ENCODE results near the gene GJA5. TPM values are rescaled to one million over a fixed set of nuclear protein-coding genes. Genes with fewer than 3 reads are reported as not detected.

The GJA5 gene
- polyA plus RNA-seq, 1 experiment, result not detected

GRCh38 chr1:147768582-147768981 is 8.2 kb upstream of the GJA5 start:
- POLR2A ChIA-PET, result no interaction called here

GRCh38 chr1:147768101-147768500 is 7.7 kb upstream of the GJA5 start:
- peaks cover 2% of the 10 kb centered on the region for H3K27me3 ChIP-seq (ENCODE audit: control insufficient read depth, insufficient read depth, low read length)
- no peak for TF ChIP-seq CTCF (IDR thresholded peaks at IDR 0.05; ENCODE audit: low read depth, low read length)
- H3K27ac ChIP-seq (ENCODE audit: low read depth, low read length), result no peak overlapping the region
- no peaks in the 10 kb centered on the region for H3K9me3 ChIP-seq (ENCODE audit: control insufficient read depth, insufficient read depth, low read length)
- no peak overlapping the region for H3K4me3 ChIP-seq (ENCODE audit: low read depth, low read length)
- ChIA-PET CTCF (no interaction called here), POLR2A (no interaction called here)
- no peak for DNase-seq (ENCODE audit: low read depth, low spot score)

More at GRCh38 chr1:147768582-147768981, 8.2 kb upstream of the GJA5 start:
- H3K4me3 ChIP-seq (ENCODE audit: low read depth, low read length), result no peak overlapping the region
- H3K27ac ChIP-seq (ENCODE audit: low read depth, low read length), result no peak overlapping the region
- CTCF ChIA-PET, result no interaction called here
- no peak for TF ChIP-seq CTCF (IDR thresholded peaks at IDR 0.05; ENCODE audit: low read depth, low read length)
- H3K27me3 ChIP-seq (ENCODE audit: control insufficient read depth, insufficient read depth, low read length), result peaks cover 4% of the 10 kb centered on the region
- H3K9me3 ChIP-seq (ENCODE audit: control insufficient read depth, insufficient read depth, low read length), result no peaks in the 10 kb centered on the region
- DNase-seq (ENCODE audit: low read depth, low spot score), result no peak

GRCh38 chr1:147762233-147763024 is 2.0 kb upstream of the GJA5 start:
- Histone ChIP-seq H3K27me3 (ENCODE audit: control insufficient read depth, insufficient read depth, low read length) (no peaks in the 10 kb centered on the region), H3K9me3 (ENCODE audit: control insufficient read depth, insufficient read depth, low read length) (no peaks in the 10 kb centered on the region), H3K27ac (ENCODE audit: low read depth, low read length) (no peak overlapping the region), H3K4me3 (ENCODE audit: low read depth, low read length) (no peak overlapping the region)
- ChIA-PET POLR2A (no interaction called here), CTCF (no interaction called here)
- TF ChIP-seq CTCF (IDR thresholded peaks at IDR 0.05; ENCODE audit: low read depth, low read length), result no peak
- DNase-seq (ENCODE audit: low read depth, low spot score), result no peak

- POLR2A ChIA-PET, result no interaction called here
- no peak for TF ChIP-seq CTCF (IDR thresholded peaks at IDR 0.05; ENCODE audit: low read depth, low read length)
- CTCF ChIA-PET, result no interaction called here
- no peaks in the 10 kb centered on the region for H3K9me3 ChIP-seq (ENCODE audit: control insufficient read depth, insufficient read depth, low read length)
- no peak for DNase-seq (ENCODE audit: low read depth, low spot score)
- no peak overlapping the region for H3K4me3 ChIP-seq (ENCODE audit: low read depth, low read length)
- H3K27me3 ChIP-seq (ENCODE audit: control insufficient read depth, insufficient read depth, low read length), result no peaks in the 10 kb centered on the region
- H3K27ac ChIP-seq (ENCODE audit: low read depth, low read length), result no peak overlapping the region
These were observed 1.9 kb downstream of the GJA5 start for GRCh38 chr1:147758379-147759100.

Data from AG04450 (cell line).